Activated T-cell treated with anti-CD3 and anti-CD28 coated beads, Interleukin-2, amount 50 U/mL, for 72 hours (primary cell): ENCODE measurements around the gene ABCC3. TPM values are rescaled to one million over a fixed set of nuclear protein-coding genes. Genes with fewer than 3 reads are reported as not detected.
A peak's percentile ranks its signal among the peaks of the same experiment; 100 is the strongest.
"Not testable (repeated sequence)": the region's sequence is repeated elsewhere in the genome, so short reads cannot be mapped to it uniquely, and the experiment has no call there.

Experiments used
- ATAC-seq, 2 donors: fragments of 150-1000 bp; cut with Tn5 transposase; replicated peaks in 1 of 2; 2 replicates each; pipeline ENCODE4 v1.10.0; 2021; ENCODE audit warnings: moderate library complexity in 2 of 2, mild to moderate bottlenecking in 1 of 2
- DNase-seq, 2 donors: peaks; one replicate each; pipeline ENCODE4 v3.0.0; 2021 to 2022; ENCODE audit warnings: mixed read lengths in 1 of 2
- H3K27ac Mint-ChIP-seq: one replicate; pipeline ENCODE4 v1.8.0; 2022; ENCODE audit warnings: mild to moderate bottlenecking, moderate library complexity, mixed read lengths
- H3K27me3 Mint-ChIP-seq: one replicate; pipeline ENCODE4 v1.8.0; 2022; ENCODE audit warnings: low read depth, mixed read lengths
- H3K36me3 Mint-ChIP-seq, 2 donors: one replicate each; pipeline ENCODE4 v1.8.0; 2022; ENCODE audit warnings: mixed read lengths in 2 of 2, mild to moderate bottlenecking in 1 of 2; ENCODE audit not compliant: insufficient read depth in 2 of 2
- H3K4me1 Mint-ChIP-seq: one replicate; pipeline ENCODE4 v1.8.0; 2022; ENCODE audit warnings: low read depth, mixed read lengths
- H3K4me3 Mint-ChIP-seq, 2 donors: one replicate each; pipeline ENCODE4 v1.8.0; 2022; ENCODE audit warnings: mild to moderate bottlenecking in 2 of 2, mixed read lengths in 2 of 2, moderate library complexity in 2 of 2
- H3K9me3 Mint-ChIP-seq, 2 donors: one replicate each; pipeline ENCODE4 v1.8.0; 2022; ENCODE audit warnings: mixed read lengths in 2 of 2
- total RNA-seq, 2 donors: library from RNA; stranded (reverse); gene quantifications; one replicate each; pipeline ENCODE4 v1.2.3, GENCODE V29; 2022

Gene ABCC3
- total RNA-seq, 2 donors from 2014 or later = not detected

- Mint-ChIP-seq H3K9me3 (no peaks in the 10 kb centered on the region), H3K27ac (peak overlapping the region; percentile 88), H3K4me1 (peaks cover 15% of the 10 kb centered on the region), H3K4me3 (no peak overlapping the region), H3K36me3 (peaks cover 4 to 32% of the 10 kb centered on the region in 2 donors), H3K27me3 (no peaks in the 10 kb centered on the region)
- DNase-seq = no peak
- no peak for ATAC-seq
Observed at GRCh38 chr17:50696365-50696879, 61.7 kb downstream of the ABCC3 start.

- peaks cover 4 to 32% of the 10 kb centered on the region in 2 donors for H3K36me3 Mint-ChIP-seq
- no peaks in the 10 kb centered on the region for H3K27me3 Mint-ChIP-seq
- H3K9me3 Mint-ChIP-seq = no peaks in the 10 kb centered on the region
- ATAC-seq (no peak), DNase-seq (no peak)
- H3K4me1 Mint-ChIP-seq = peaks cover 22% of the 10 kb centered on the region
- H3K4me3 Mint-ChIP-seq = no peak overlapping the region
- H3K27ac Mint-ChIP-seq = peak overlapping the region; percentile 66
Observed at GRCh38 chr17:50697062-50697461, 62.4 kb downstream of the ABCC3 start.

DNA sequence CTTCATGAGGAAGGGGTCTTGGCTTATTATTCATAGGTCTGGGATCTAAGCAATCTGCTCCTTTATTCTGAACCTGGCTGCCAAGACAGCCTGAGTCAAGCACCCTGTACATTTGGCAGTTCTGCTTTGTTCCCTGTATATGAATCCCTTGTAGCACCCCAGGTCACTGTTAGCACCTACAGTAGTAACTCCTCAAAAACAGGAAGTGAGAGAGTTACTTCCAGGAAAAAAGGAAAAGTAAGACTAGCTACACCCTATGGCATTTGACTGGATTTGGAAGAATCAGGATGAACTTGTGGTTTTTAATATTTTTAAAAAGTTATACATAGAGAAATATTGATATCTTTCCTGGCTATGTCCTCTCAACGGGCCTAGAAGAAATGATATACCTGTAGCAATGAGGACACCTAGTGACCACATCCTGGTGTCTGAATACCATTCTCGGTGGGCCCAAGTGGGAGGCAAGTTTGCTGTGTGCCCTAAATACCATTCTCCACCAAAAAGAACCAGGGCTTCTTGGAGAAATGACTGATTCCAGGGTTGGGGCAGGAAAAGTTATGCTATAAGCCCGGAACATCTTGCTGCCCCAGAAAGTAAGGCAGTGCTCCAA, 63.1 kb downstream of the ABCC3 start:
- H3K9me3 Mint-ChIP-seq = no peaks in the 10 kb centered on the region
- peak overlapping the region; percentile 66 for H3K27ac Mint-ChIP-seq
- no peak overlapping the region for H3K4me3 Mint-ChIP-seq
- no peak for DNase-seq
- H3K36me3 Mint-ChIP-seq = peaks cover 4 to 32% of the 10 kb centered on the region in 2 donors
- no peaks in the 10 kb centered on the region for H3K27me3 Mint-ChIP-seq
- peaks cover 26% of the 10 kb centered on the region for H3K4me1 Mint-ChIP-seq
- no peak for ATAC-seq

- H3K9me3 Mint-ChIP-seq = no peaks in the 10 kb centered on the region
- peaks cover 42% of the 10 kb centered on the region for H3K4me1 Mint-ChIP-seq
- no peak overlapping the region for H3K4me3 Mint-ChIP-seq
- ATAC-seq = no peak
- no peak for DNase-seq
- H3K27me3 Mint-ChIP-seq = no peaks in the 10 kb centered on the region
- peaks cover 6 to 35% of the 10 kb centered on the region in 2 donors for H3K36me3 Mint-ChIP-seq
- H3K27ac Mint-ChIP-seq = no peak overlapping the region
Observed at GRCh38 chr17:50699410-50699809, 64.7 kb downstream of the ABCC3 start.

DNA sequence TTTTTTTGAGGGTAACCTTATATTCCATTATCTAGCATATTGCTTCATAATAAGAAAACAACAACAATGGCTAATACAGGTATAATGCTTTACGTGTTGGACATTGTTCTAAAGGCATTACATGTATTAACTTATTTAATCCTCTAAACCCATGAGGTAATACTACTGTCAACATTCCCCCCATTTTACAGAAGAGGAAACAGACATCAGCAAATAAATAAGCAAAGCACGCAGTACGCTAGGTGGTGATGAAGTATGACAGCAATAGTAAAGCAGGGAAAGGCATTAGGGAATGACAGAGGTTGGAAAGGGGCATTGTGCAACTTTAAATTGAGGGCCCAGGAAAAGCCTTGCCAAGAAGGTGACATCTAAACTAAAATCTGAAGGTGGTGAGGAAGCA, 68.5 kb downstream of the ABCC3 start:
- ATAC-seq = no peak
- Mint-ChIP-seq H3K36me3 (peaks cover 7 to 19% of the 10 kb centered on the region in 2 donors), H3K27me3 (no peaks in the 10 kb centered on the region), H3K4me3 (peak overlapping the region in 1 of 2 donors; percentile 1), H3K27ac (peak overlapping the region; percentile 49), H3K9me3 (no peaks in the 10 kb centered on the region), H3K4me1 (peaks cover 53% of the 10 kb centered on the region)
- no peak for DNase-seq

GRCh38 chr17:50707289-50708049, 72.8 kb downstream of the ABCC3 start, which contains the start of gene ANKRD40:
ANKRD40 (minus strand) TSS chr17:50707914; CDS start chr17:50707654, 260 bp downstream.
- peaks cover 61% of the 10 kb centered on the region for H3K4me1 Mint-ChIP-seq
- H3K36me3 Mint-ChIP-seq = peaks cover 3 to 8% of the 10 kb centered on the region in 2 donors
- H3K27ac Mint-ChIP-seq = peak within 1 kb of the TSS; percentile 93

GRCh38 chr17:50708050-50709000, 73.6 kb downstream of the ABCC3 start:
- H3K36me3 Mint-ChIP-seq = peaks cover 3 to 8% of the 10 kb centered on the region in 2 donors
- H3K9me3 Mint-ChIP-seq = no peaks in the 10 kb centered on the region
- H3K4me1 Mint-ChIP-seq = peaks cover 54% of the 10 kb centered on the region
- peak overlapping the region; percentile 93 for H3K27ac Mint-ChIP-seq
- no peaks in the 10 kb centered on the region for H3K27me3 Mint-ChIP-seq
- ATAC-seq = no peak
- H3K4me3 Mint-ChIP-seq = peak overlapping the region; percentile 84 to 87
- no peak for DNase-seq

More at GRCh38 chr17:50707289-50708049, 72.8 kb downstream of the ABCC3 start, which contains the start of gene ANKRD40:
- Mint-ChIP-seq H3K4me3 (peak within 1 kb of the TSS; percentile 84 to 87), H3K9me3 (no peaks in the 10 kb centered on the region), H3K27me3 (no peaks in the 10 kb centered on the region)
- peak; percentile 90 to 95 for DNase-seq
- ATAC-seq = peak; percentile 90 to 91

DNA sequence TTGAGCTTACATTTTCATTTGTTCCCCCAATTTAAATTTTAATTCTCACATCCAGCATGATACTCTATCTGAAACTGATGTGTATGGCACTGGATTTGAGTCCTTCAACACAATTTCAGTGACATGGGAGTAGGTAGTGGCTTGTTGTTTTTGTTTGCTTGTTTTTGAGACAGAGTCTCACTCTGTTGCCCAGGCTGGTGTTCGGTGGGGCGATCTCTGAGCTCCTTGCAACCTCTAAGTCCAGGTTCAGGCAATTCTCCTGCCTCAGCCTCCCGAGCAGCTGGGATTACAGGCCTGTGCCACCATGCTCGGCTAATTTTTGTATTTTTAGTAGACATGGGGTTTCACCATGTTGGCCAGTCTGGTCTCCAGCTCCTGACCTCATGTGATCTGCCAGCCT, 74.4 kb downstream of the ABCC3 start:
- H3K27me3 Mint-ChIP-seq, H3K36me3 Mint-ChIP-seq: not testable (repeated sequence)

GRCh38 chr17:50710025-50710424, 75.3 kb downstream of the ABCC3 start:
- H3K9me3 Mint-ChIP-seq = no peaks in the 10 kb centered on the region
- ATAC-seq (no peak), DNase-seq (no peak)
- H3K27ac Mint-ChIP-seq = peak overlapping the region; percentile 86
- H3K36me3 Mint-ChIP-seq = peaks cover 1 to 2% of the 10 kb centered on the region in 2 donors
- H3K27me3 Mint-ChIP-seq = no peaks in the 10 kb centered on the region
- peaks cover 39% of the 10 kb centered on the region for H3K4me1 Mint-ChIP-seq
- peak overlapping the region; percentile 13 to 87 for H3K4me3 Mint-ChIP-seq

More for the DNA sequence above, 74.4 kb downstream of the ABCC3 start:
- Mint-ChIP-seq H3K27ac (peak overlapping the region; percentile 93), H3K4me3 (peak overlapping the region; percentile 84 to 87), H3K4me1 (peaks cover 47% of the 10 kb centered on the region)
- ATAC-seq, H3K9me3 Mint-ChIP-seq, DNase-seq: not testable (repeated sequence)

DNA sequence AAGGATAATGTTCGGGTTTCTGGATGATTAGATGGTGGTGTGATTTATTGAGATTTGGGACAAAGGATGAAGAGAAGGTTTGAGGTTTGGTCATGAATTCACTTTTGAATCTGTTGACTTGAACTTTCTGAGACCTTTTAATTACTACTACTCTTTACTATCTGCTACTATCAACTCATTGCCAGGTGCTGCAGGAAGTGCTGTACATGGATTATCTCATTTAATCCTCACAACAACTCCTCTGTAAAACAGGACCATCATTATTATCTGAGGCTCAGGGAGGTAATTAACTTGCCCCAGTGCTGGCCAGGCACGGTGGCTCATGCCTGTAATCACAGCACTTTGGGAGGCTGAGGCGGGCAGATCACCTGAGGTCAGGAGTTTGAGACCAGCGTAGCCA, 76.0 kb downstream of the ABCC3 start:
- Mint-ChIP-seq H3K27me3 (no peaks in the 10 kb centered on the region), H3K4me1 (peaks cover 33% of the 10 kb centered on the region), H3K9me3 (no peaks in the 10 kb centered on the region), H3K36me3 (peaks cover 0 to 1% of the 10 kb centered on the region in 2 donors), H3K27ac (peak overlapping the region; percentile 86), H3K4me3 (no peak overlapping the region)
- DNase-seq (no peak), ATAC-seq (no peak)

DNA sequence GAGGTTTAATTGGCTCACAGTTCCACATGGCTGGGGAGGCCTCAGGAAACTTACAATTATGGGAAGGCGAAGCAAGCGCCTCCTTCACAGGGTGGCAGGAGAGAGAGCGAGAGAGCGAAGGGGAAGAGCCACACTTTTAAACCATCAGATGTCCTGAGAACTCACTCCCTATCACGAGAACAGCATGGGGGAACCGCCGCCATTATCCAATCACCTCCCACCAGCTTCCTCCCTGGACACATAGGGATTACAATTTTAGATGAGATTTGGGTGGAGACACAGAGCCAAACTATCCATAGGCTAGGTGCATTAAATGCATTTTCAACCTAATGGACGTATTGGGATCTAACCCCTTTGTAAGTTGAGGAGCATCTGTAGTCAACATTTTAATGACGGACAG, 78.0 kb downstream of the ABCC3 start:
- peaks cover 28% of the 10 kb centered on the region for H3K4me1 Mint-ChIP-seq
- H3K27ac Mint-ChIP-seq = no peak overlapping the region
- no peak overlapping the region for H3K4me3 Mint-ChIP-seq
- no peaks in the 10 kb centered on the region for H3K27me3 Mint-ChIP-seq
- H3K9me3 Mint-ChIP-seq = no peaks in the 10 kb centered on the region
- no peaks in the 10 kb centered on the region for H3K36me3 Mint-ChIP-seq
- ATAC-seq = no peak
- DNase-seq = no peak

GRCh38 chr17:50715471-50715870, 80.8 kb downstream of the ABCC3 start:
- H3K27me3 Mint-ChIP-seq = no peaks in the 10 kb centered on the region
- DNase-seq (no peak), ATAC-seq (no peak)
- H3K27ac Mint-ChIP-seq = no peak overlapping the region
- H3K9me3 Mint-ChIP-seq = no peaks in the 10 kb centered on the region
- H3K36me3 Mint-ChIP-seq = peaks cover 2 to 7% of the 10 kb centered on the region in 2 donors
- no peak overlapping the region for H3K4me3 Mint-ChIP-seq
- peaks cover 8% of the 10 kb centered on the region for H3K4me1 Mint-ChIP-seq
